Ovary (tissue), 3 donors: ENCODE data around the gene PLAC8L1.

Source experiments
- CTCF ChIP-seq, 3 donors: fragments of 450-650 bp in 2 of 3; fragments of 200-600 bp in 1 of 3; IDR thresholded peaks; one replicate each; pipeline versions ENCODE4 v1.5.1 to v1.8.0; 2016 to 2022; ENCODE audit warnings: antibody characterized with exemption in 3 of 3, mild to moderate bottlenecking in 1 of 3
- EP300 ChIP-seq: sonication (generic); formaldehyde crosslinking; IDR thresholded peaks from one replicate; pipeline ENCODE4 v1.6.1; 2017; ENCODE audit warnings: antibody characterized with exemption
- POLR2A ChIP-seq: fragments of 450-650 bp; IDR thresholded peaks from one replicate; pipeline ENCODE4 v1.6.1; 2017; ENCODE audit warnings: antibody characterized with exemption, mild to moderate bottlenecking, moderate library complexity
- donor health status: DM: no; HTN: no; CAD: no.

- TF ChIP-seq CTCF (IDR thresholded peaks at IDR 0.05) = no peak
- no peak for TF ChIP-seq POLR2A
- TF ChIP-seq EP300 = no peak
These were observed 12.9 kb upstream of the PLAC8L1 start for GRCh38 chr5:146118322-146118721.
